OCI-LY1 (cell line): Measurements from ENCODE around the gene LRCH3.

Source experiments
- H2AFZ ChIP-seq: fragments of 200-600 bp; sonication (generic), shearing (Covaris generic); 2 replicates; pipeline ENCODE4 v1.6.0; 2014; ENCODE audit warnings: antibody characterized with exemption, mild to moderate bottlenecking, low read length
- H3F3A ChIP-seq: fragments of 200-600 bp; sonication (generic), shearing (Covaris generic); 2 replicates; pipeline ENCODE4 v1.6.0; 2014; ENCODE audit warnings: mild to moderate bottlenecking, antibody characterized with exemption, low read length, moderate library complexity; ENCODE audit not compliant: insufficient read depth
- H3K27ac ChIP-seq: fragments of 200-600 bp; sonication (generic); 2 replicates; pipeline ENCODE4 v1.5.1; 2014; ENCODE audit warnings: low read length, mixed run types, mild to moderate bottlenecking, low read depth; ENCODE audit not compliant: poor library complexity, severe bottlenecking
- H3K27me3 ChIP-seq: fragments of 200-600 bp; sonication (generic); 2 replicates; pipeline ENCODE4 v1.6.0; 2014; ENCODE audit warnings: antibody characterized with exemption, mild to moderate bottlenecking, low read length, moderate library complexity; ENCODE audit not compliant: insufficient read depth
- H3K36me3 ChIP-seq: fragments of 200-600 bp; sonication (generic); 2 replicates; pipeline ENCODE4 v1.6.1; 2014; ENCODE audit warnings: mild to moderate bottlenecking, antibody characterized with exemption, low read length, moderate library complexity, mixed read lengths; ENCODE audit not compliant: insufficient read depth
- H3K4me1 ChIP-seq: fragments of 200-600 bp; sonication (generic); 2 replicates; pipeline ENCODE4 v1.5.1; 2014; ENCODE audit warnings: mild to moderate bottlenecking, low read length, moderate library complexity; ENCODE audit not compliant: insufficient read depth, severe bottlenecking
- H3K4me2 ChIP-seq: fragments of 200-600 bp; sonication (generic), shearing (Covaris generic); 2 replicates; pipeline ENCODE4 v1.6.1; 2014; ENCODE audit warnings: low read length
- H3K4me3 ChIP-seq: fragments of 200-600 bp; sonication (generic); 2 replicates; pipeline ENCODE4 v1.5.1; 2014; ENCODE audit warnings: low read length, low read depth, mild to moderate bottlenecking, mixed read lengths; ENCODE audit not compliant: poor library complexity, severe bottlenecking
- H3K79me2 ChIP-seq: fragments of 200-600 bp; shearing (Covaris generic); 2 replicates; pipeline ENCODE4 v1.6.1; 2016; ENCODE audit warnings: mixed run types, low read length, mixed read lengths; ENCODE audit not compliant: insufficient read depth
- H3K9ac ChIP-seq: fragments of 200-600 bp; sonication (generic), shearing (Covaris generic); 2 replicates; pipeline ENCODE4 v1.6.1; 2014; ENCODE audit warnings: mild to moderate bottlenecking, low read length, mixed read lengths
- H3K9me2 ChIP-seq: fragments of 200-600 bp; sonication (generic), shearing (Covaris generic); 2 replicates; pipeline ENCODE4 v1.6.1; 2014; ENCODE audit warnings: low read depth, mild to moderate bottlenecking, low read length, mixed read lengths
- H3K9me3 ChIP-seq: fragments of 200-600 bp; shearing (Covaris generic); 2 replicates; pipeline ENCODE4 v1.6.1; 2014; ENCODE audit warnings: low read length, mixed read lengths
- H4K20me1 ChIP-seq: fragments of 200-600 bp; sonication (generic), shearing (Covaris generic); 2 replicates; pipeline ENCODE4 v1.6.0; 2016; ENCODE audit warnings: mild to moderate bottlenecking, low read length; ENCODE audit not compliant: insufficient read depth
- CTCF ChIP-seq: fragments of 200-600 bp; sonication (generic), shearing (Covaris generic); IDR thresholded peaks from 2 replicates; pipeline ENCODE4 v1.5.1; 2017; ENCODE audit warnings: mild to moderate bottlenecking, antibody characterized with exemption, low read length, moderate library complexity, mixed read lengths
- EZH2 ChIP-seq: fragments of 200-600 bp; sonication (generic), shearing (Covaris generic); IDR thresholded peaks from 2 replicates; pipeline ENCODE4 v1.8.0; 2017; ENCODE audit warnings: borderline replicate concordance, mixed run types, mild to moderate bottlenecking, antibody characterized with exemption, low read length, moderate library complexity, mixed read lengths

The LRCH3 gene

GRCh38 chr3:197814372-197814771 is 23.3 kb downstream of the LRCH3 start:
- no peak overlapping the region for H3K27ac ChIP-seq
- H3K9ac ChIP-seq = no peak overlapping the region
- no peaks in the 10 kb centered on the region for H3K9me2 ChIP-seq
- H3K9me3 ChIP-seq = no peaks in the 10 kb centered on the region
- no peak overlapping the region for H3K4me3 ChIP-seq
- H2AFZ ChIP-seq = no peak overlapping the region
- no peak overlapping the region for H3K4me2 ChIP-seq
- peaks cover 18% of the 10 kb centered on the region for H3K36me3 ChIP-seq
- H3F3A ChIP-seq = no peaks in the 10 kb centered on the region
- H4K20me1 ChIP-seq = no peaks in the 10 kb centered on the region
- H3K4me1 ChIP-seq = peaks cover 9% of the 10 kb centered on the region
- TF ChIP-seq EZH2 (no peak), CTCF (no peak)
- H3K27me3 ChIP-seq = no peaks in the 10 kb centered on the region
- peaks cover 75% of the 10 kb centered on the region for H3K79me2 ChIP-seq

GRCh38 chr3:197820550-197821335 is 29.7 kb downstream of the LRCH3 start:
- Histone ChIP-seq H3K9ac (no peak overlapping the region), H3K9me3 (no peaks in the 10 kb centered on the region), H3K9me2 (no peaks in the 10 kb centered on the region), H2AFZ (no peak overlapping the region), H3K4me1 (no peaks in the 10 kb centered on the region), H3K79me2 (peaks cover 15% of the 10 kb centered on the region), H3K27me3 (no peaks in the 10 kb centered on the region), H3K4me3 (no peak overlapping the region), H3F3A (no peaks in the 10 kb centered on the region), H3K4me2 (no peak overlapping the region), H3K36me3 (peaks cover 57% of the 10 kb centered on the region), H3K27ac (no peak overlapping the region), H4K20me1 (no peaks in the 10 kb centered on the region)
- no peak for TF ChIP-seq CTCF
- TF ChIP-seq EZH2 = no peak

- Histone ChIP-seq H2AFZ (no peak overlapping the region), H3K9me3 (no peaks in the 10 kb centered on the region; the same call in 1 of the 2 replicates), H3K79me2 (no peaks in the 10 kb centered on the region), H3F3A (no peaks in the 10 kb centered on the region), H3K9me2 (no peaks in the 10 kb centered on the region), H3K4me2 (no peak overlapping the region), H3K4me3 (no peak overlapping the region), H3K36me3 (peaks cover 81% of the 10 kb centered on the region), H3K27me3 (no peaks in the 10 kb centered on the region), H3K4me1 (peaks cover 4% of the 10 kb centered on the region), H3K9ac (no peak overlapping the region), H3K27ac (no peak overlapping the region), H4K20me1 (0 out of 2 replicates have a peak, but pooled peaks cover 3% of the 10 kb centered on the region)
- TF ChIP-seq EZH2 = no peak
- TF ChIP-seq CTCF = no peak
Observed at GRCh38 chr3:197829397-197830045, 38.5 kb downstream of the LRCH3 start.
